Measurements from ENCODE around the gene NFYA. TPM values are rescaled to one million over a fixed set of nuclear protein-coding genes. Genes with fewer than 3 reads are reported as not detected.
A peak's percentile ranks its signal among the peaks of the same experiment; 100 is the strongest.

NFYA gene
- polyA plus RNA-seq, 1 donor from 2014 or later: 22.1 TPM

DNA sequence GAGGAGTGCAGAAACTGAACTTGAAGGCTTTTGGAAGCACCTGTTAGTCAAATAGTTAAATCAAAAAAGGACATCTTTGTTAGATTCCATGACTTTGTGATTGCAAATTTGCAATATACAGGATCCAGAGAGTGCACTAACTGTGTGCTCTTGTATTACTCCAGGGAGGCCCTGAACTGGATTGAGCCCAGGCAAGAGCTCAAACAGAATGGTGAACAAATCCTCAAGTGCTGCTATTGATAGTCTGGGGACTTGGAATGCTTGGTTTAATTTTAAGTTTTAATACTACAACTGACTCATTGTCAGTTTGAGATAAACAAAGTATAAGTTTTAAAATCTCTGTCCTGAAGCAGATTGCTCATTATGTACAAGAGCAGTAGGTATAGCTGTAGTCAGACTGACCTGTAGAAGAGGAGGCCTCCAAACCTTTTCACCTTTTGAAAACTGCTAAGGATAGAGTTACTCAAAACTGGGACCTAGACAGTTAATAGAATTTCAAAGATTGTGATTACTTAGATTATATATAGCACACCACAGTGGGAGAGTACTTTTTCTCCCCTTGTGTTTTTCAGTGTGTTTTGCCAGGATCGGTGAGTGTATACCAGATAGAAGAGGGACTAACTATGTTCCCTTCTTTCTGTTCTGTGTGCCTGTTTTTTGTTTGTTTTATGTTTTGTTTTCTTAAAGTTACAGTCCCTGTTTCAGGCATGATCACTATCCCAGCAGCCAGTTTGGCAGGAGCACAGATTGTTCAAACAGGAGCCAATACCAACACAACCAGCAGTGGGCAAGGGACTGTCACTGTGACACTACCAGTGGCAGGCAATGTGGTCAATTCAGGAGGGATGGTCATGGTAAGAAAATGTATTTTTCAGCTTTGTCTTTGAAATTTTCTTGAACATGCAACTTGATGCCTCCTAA is 18.3 kb downstream of the NFYA start:
- no peaks in the 10 kb centered on the region for H3K27me3 ChIP-seq (ENCODE audit: insufficient read depth, low read depth, low read length)
- TF ChIP-seq, protein P1, sequence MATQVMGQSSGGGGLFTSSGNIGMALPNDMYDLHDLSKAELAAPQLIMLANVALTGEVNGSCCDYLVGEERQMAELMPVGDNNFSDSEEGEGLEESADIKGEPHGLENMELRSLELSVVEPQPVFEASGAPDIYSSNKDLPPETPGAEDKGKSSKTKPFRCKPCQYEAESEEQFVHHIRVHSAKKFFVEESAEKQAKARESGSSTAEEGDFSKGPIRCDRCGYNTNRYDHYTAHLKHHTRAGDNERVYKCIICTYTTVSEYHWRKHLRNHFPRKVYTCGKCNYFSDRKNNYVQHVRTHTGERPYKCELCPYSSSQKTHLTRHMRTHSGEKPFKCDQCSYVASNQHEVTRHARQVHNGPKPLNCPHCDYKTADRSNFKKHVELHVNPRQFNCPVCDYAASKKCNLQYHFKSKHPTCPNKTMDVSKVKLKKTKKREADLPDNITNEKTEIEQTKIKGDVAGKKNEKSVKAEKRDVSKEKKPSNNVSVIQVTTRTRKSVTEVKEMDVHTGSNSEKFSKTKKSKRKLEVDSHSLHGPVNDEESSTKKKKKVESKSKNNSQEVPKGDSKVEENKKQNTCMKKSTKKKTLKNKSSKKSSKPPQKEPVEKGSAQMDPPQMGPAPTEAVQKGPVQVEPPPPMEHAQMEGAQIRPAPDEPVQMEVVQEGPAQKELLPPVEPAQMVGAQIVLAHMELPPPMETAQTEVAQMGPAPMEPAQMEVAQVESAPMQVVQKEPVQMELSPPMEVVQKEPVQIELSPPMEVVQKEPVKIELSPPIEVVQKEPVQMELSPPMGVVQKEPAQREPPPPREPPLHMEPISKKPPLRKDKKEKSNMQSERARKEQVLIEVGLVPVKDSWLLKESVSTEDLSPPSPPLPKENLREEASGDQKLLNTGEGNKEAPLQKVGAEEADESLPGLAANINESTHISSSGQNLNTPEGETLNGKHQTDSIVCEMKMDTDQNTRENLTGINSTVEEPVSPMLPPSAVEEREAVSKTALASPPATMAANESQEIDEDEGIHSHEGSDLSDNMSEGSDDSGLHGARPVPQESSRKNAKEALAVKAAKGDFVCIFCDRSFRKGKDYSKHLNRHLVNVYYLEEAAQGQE (IDR thresholded peaks at IDR 0.05; ENCODE audit: borderline replicate concordance): no peak
- TF ChIP-seq MXI1 (conservative IDR thresholded peaks at IDR 0.05; ENCODE audit: poor library complexity, severe bottlenecking) (no peak), EP300 (conservative IDR thresholded peaks at IDR 0.05; ENCODE audit: poor library complexity, severe bottlenecking) (no peak), RAD21 (conservative IDR thresholded peaks at IDR 0.05) (no peak), TAF1 (IDR thresholded peaks at IDR 0.05; ENCODE audit: low read depth) (no peak), EZH2 (IDR thresholded peaks at IDR 0.05; ENCODE audit: borderline replicate concordance, insufficient read depth, low read length, poor library complexity, severe bottlenecking) (no peak), POLR2AphosphoS5 (IDR thresholded peaks at IDR 0.05) (no peak), SMC3 (conservative IDR thresholded peaks at IDR 0.05; ENCODE audit: poor library complexity) (no peak)
- TF ChIP-seq, protein P2, sequence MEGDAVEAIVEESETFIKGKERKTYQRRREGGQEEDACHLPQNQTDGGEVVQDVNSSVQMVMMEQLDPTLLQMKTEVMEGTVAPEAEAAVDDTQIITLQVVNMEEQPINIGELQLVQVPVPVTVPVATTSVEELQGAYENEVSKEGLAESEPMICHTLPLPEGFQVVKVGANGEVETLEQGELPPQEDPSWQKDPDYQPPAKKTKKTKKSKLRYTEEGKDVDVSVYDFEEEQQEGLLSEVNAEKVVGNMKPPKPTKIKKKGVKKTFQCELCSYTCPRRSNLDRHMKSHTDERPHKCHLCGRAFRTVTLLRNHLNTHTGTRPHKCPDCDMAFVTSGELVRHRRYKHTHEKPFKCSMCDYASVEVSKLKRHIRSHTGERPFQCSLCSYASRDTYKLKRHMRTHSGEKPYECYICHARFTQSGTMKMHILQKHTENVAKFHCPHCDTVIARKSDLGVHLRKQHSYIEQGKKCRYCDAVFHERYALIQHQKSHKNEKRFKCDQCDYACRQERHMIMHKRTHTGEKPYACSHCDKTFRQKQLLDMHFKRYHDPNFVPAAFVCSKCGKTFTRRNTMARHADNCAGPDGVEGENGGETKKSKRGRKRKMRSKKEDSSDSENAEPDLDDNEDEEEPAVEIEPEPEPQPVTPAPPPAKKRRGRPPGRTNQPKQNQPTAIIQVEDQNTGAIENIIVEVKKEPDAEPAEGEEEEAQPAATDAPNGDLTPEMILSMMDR (IDR thresholded peaks at IDR 0.05; ENCODE audit: poor library complexity, severe bottlenecking): no peak
- no peaks in the 10 kb centered on the region for H4K20me1 ChIP-seq (ENCODE audit: insufficient read depth)
- H2AFZ ChIP-seq (ENCODE audit: low read depth, low read length): no peak overlapping the region
- no peak overlapping the region for H3K27ac ChIP-seq (ENCODE audit: low read length)
- H3K4me2 ChIP-seq (ENCODE audit: low read length): no peak overlapping the region
- H3K9me2 ChIP-seq (ENCODE audit: insufficient read depth, low read length): no peaks in the 10 kb centered on the region
- no peaks in the 10 kb centered on the region for H3K9me3 ChIP-seq (ENCODE audit: low read length)
- peaks cover 17% of the 10 kb centered on the region for H3K36me3 ChIP-seq (ENCODE audit: insufficient read depth, low read length)
- no peak overlapping the region for H3K4me3 ChIP-seq (ENCODE audit: low read length)
- H3K9ac ChIP-seq (ENCODE audit: low read length): no peak overlapping the region
- H3K79me2 ChIP-seq (replicated peaks; ENCODE audit: insufficient read depth, low read length): no peaks in the 10 kb centered on the region
- no peaks in the 10 kb centered on the region for H3F3A ChIP-seq (ENCODE audit: insufficient read depth, low read length, poor library complexity, severe bottlenecking)

DNA sequence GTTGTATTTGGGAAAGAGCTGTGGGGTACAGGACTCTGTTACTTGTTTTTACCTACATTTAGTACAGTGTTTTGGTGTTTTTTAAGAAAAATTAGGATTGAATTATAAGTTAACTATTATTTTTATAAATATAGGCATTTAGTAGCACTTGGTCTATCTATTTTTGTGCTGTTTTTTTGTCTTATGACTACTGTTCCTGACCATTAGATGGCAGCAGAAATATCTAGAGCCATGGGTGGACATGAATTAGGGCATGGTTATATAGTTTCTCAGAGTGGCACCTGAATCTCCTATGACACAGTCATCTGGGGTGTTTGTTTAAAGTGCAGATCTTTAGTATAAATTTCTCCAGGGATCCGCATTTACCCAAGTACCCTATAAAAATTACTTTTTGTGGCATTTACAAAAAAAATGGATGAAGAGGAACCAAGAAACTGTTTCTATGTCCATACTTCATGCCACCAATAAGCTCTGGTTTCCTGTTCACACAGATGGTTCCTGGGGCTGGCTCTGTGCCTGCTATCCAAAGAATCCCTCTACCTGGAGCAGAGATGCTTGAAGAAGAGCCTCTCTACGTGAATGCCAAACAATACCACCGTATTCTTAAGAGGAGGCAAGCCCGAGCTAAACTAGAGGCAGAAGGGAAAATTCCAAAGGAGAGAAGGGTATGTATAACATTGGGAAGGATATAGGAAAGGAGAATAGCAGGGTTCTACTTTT is 19.8 kb downstream of the NFYA start:
- no peaks in the 10 kb centered on the region for H4K20me1 ChIP-seq (ENCODE audit: insufficient read depth)
- H3K9me2 ChIP-seq (ENCODE audit: insufficient read depth, low read length): no peaks in the 10 kb centered on the region
- H3F3A ChIP-seq (ENCODE audit: insufficient read depth, low read length, poor library complexity, severe bottlenecking): no peaks in the 10 kb centered on the region
- no peak overlapping the region for H3K4me3 ChIP-seq (ENCODE audit: low read length)
- TF ChIP-seq, protein P2 (IDR thresholded peaks at IDR 0.05; ENCODE audit: poor library complexity, severe bottlenecking): peak; percentile 63
- TF ChIP-seq RAD21 (conservative IDR thresholded peaks at IDR 0.05): peak; percentile 66
- no peak for TF ChIP-seq EZH2 (IDR thresholded peaks at IDR 0.05; ENCODE audit: borderline replicate concordance, insufficient read depth, low read length, poor library complexity, severe bottlenecking)
- peak; percentile 80 for TF ChIP-seq SMC3 (conservative IDR thresholded peaks at IDR 0.05; ENCODE audit: poor library complexity)
- peaks cover 14% of the 10 kb centered on the region for H3K36me3 ChIP-seq (ENCODE audit: insufficient read depth, low read length)
- no peaks in the 10 kb centered on the region for H3K9me3 ChIP-seq (ENCODE audit: low read length)
- no peak overlapping the region for H2AFZ ChIP-seq (ENCODE audit: low read depth, low read length)
- H3K9ac ChIP-seq (ENCODE audit: low read length): no peak overlapping the region
- no peak overlapping the region for H3K27ac ChIP-seq (ENCODE audit: low read length)
- no peak overlapping the region for H3K4me2 ChIP-seq (ENCODE audit: low read length)
- H3K79me2 ChIP-seq (replicated peaks; ENCODE audit: insufficient read depth, low read length): no peaks in the 10 kb centered on the region
- no peaks in the 10 kb centered on the region for H3K27me3 ChIP-seq (ENCODE audit: insufficient read depth, low read depth, low read length)

All from neural cell (in vitro differentiated cells).